ENCODE data around the gene CIPC. TPM values are rescaled to one million over a fixed set of nuclear protein-coding genes. Genes with fewer than 3 reads are reported as not detected.

The CIPC gene
- total RNA-seq, 8 experiments from 2014 or later = 9.0 to 30.6 (median 16.2) TPM

DNA sequence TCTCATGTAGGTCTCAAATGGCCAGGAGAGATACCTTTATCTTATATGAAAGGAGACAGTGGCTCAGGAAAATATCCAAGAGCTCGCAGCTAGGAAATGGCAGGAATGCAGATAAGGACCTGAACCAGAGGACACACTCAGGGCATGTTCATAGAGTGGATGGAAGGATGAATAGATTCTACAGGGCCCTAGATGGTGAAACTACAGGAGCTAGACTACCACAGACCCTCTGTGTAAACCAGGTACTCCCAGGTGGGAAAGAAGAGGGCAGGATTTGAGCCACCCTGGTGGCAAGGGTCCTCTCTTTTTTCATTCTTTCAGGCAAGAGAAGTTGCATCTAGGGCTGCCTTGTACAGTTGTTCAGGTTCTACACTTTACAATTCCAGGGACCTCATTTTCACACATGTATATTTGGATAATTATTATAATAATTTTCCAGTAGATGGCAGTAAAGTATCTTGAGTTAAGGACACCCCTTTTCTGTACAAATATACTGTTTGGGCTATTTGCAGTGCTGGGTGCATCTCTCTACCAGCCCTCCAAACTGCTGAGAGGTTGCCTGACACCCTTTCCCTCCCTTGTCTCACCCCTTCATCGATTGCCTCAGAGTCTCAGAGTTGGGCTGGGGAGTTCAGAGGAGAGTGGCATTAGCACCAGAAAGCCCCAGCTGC, 54.0 kb downstream of the CIPC start:
- H3K4me3 ChIP-seq = no peak overlapping the region
- H3K27ac ChIP-seq = no peak overlapping the region
- peaks cover 9 to 11% of the 10 kb centered on the region in 2 donors for H3K4me1 ChIP-seq (replicated peaks in 1 of 2)
- 0 to 83% (median 57%) methylated on average over 1 to 2 of the region's 2 CpGs; no CpG with 5 or more reads in 5 of the 10 experiments for WGBS, 10 experiments
- ATAC-seq (replicated peaks in 6 of 8) = peak; percentile 45 to 79 (median 56)
- in situ Hi-C loops (cut with MboI; ENCODE audit: low pct_unique_long_range_greater_than_20kb in 2 of 9, low sequenced_read_pairs in 9 of 9, unreplicated experiment in 9 of 9) = no loop called here

- Histone ChIP-seq H3K4me3 (no peak overlapping the region), H3K4me1 (replicated peaks in 1 of 2) (peaks cover 22 to 26% of the 10 kb centered on the region in 2 donors), H3K27ac (no peak overlapping the region)
- WGBS, 10 experiments = 30 to 100% (median 72%) methylated on average over 1 to 2 of the region's 3 CpGs; no CpG with 5 or more reads in 3 of the 10 experiments
- in situ Hi-C loops (cut with MboI; ENCODE audit: low pct_unique_long_range_greater_than_20kb in 2 of 9, low sequenced_read_pairs in 9 of 9, unreplicated experiment in 9 of 9) = no loop called here
- no peak for ATAC-seq (replicated peaks in 6 of 8)
Measured at GRCh38 chr14:77153802-77154201, 55.7 kb downstream of the CIPC start.

DNA sequence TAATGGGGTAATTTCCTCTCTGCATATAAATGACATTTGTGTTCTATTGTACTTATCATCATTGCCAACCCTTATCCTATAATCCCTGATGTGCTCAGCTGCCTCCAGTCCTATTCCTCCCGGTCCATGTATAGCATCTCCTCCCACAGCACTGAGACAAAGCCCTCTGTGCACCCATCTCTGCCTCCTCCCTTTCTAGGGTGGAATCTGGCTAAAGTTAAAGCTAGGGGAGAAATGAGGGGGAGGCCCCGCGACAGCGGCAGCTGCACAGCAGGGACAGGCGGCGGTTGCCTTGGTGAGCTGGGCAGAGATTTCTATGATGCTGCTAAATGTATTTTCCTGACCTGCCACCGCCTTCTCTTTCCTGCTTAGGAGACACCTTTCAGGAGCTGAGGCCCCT, 56.4 kb downstream of the CIPC start:
- peaks cover 28 to 31% of the 10 kb centered on the region in 2 donors for H3K4me1 ChIP-seq (replicated peaks in 1 of 2)
- H3K4me3 ChIP-seq = no peak overlapping the region
- H3K27ac ChIP-seq = no peak overlapping the region
- 0 to 48% (median 4%) methylated on average over 1 to 6 of the region's 7 CpGs; no CpG with 5 or more reads in 3 of the 10 experiments for WGBS, 10 experiments
- no peak for ATAC-seq (replicated peaks in 6 of 8)
- in situ Hi-C loops (cut with MboI; ENCODE audit: low pct_unique_long_range_greater_than_20kb in 2 of 9, low sequenced_read_pairs in 9 of 9, unreplicated experiment in 9 of 9) = no loop called here

- Histone ChIP-seq H3K27ac (no peak overlapping the region), H3K4me3 (no peak overlapping the region), H3K4me1 (replicated peaks in 1 of 2) (peaks cover 29 to 31% of the 10 kb centered on the region in 2 donors)
- 30 to 80% (median 76%) methylated on average over 1 to 2 of the region's 2 CpGs; no CpG with 5 or more reads in 6 of the 10 experiments for WGBS, 10 experiments
- in situ Hi-C loops (cut with MboI; ENCODE audit: low pct_unique_long_range_greater_than_20kb in 2 of 9, low sequenced_read_pairs in 9 of 9, unreplicated experiment in 9 of 9) = no loop called here
- no peak for ATAC-seq (replicated peaks in 6 of 8)
Measured at GRCh38 chr14:77155083-77155482, 57.0 kb downstream of the CIPC start.

DNA sequence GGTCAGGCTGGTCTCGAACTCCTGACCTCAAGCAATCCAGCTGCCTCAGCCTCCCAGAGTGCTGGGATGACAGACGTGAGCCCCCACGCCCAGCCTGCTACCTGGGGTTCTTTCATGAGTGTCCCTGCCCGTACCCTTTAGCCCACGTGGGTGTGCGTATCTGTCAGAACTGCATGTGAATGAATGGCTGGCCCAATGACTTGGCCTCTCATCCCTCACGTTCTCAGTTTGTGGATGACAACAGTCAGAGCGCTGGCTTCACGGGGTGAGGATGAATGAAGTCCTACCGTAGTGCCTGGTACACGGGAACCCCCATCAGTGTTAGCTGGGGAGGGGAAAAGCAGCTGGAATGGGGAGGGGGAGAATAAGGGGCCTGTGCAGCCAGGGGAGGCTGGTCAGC, 59.7 kb downstream of the CIPC start:
- H3K27ac ChIP-seq = peak overlapping the region; percentile 85 to 92
- 0 to 83% (median 45%) methylated on average over 1 to 6 of the region's 11 CpGs; no CpG with 5 or more reads in 6 of the 10 experiments for WGBS, 10 experiments
- in situ Hi-C loops (cut with MboI; ENCODE audit: low pct_unique_long_range_greater_than_20kb in 2 of 9, low sequenced_read_pairs in 9 of 9, unreplicated experiment in 9 of 9) = no loop called here
- peak overlapping the region in 3 of 5 donors; percentile 10 to 27 (median 17) for H3K4me3 ChIP-seq
- H3K4me1 ChIP-seq (replicated peaks in 1 of 2) = peaks cover 29 to 31% of the 10 kb centered on the region in 2 donors
- ATAC-seq (replicated peaks in 6 of 8) = peak in 5 of 8 experiments; percentile 55 to 68 (median 63)

- peak; percentile 93 to 100 (median 94) for ATAC-seq (replicated peaks in 6 of 8)
- Histone ChIP-seq H3K4me1 (replicated peaks in 1 of 2) (peaks cover 29 to 31% of the 10 kb centered on the region in 2 donors), H3K4me3 (peak overlapping the region in 4 of 5 donors; percentile 1 to 27 (median 14)), H3K27ac (peak overlapping the region; percentile 85 to 92)
- 0 to 40% (median 11%) methylated on average over 1 to 8 of the region's 18 CpGs; no CpG with 5 or more reads in 4 of the 10 experiments for WGBS, 10 experiments
- in situ Hi-C loops (cut with MboI; ENCODE audit: low pct_unique_long_range_greater_than_20kb in 2 of 9, low sequenced_read_pairs in 9 of 9, unreplicated experiment in 9 of 9) = no loop called here
Measured at GRCh38 chr14:77158175-77158881, 60.3 kb downstream of the CIPC start.

GRCh38 chr14:77158882-77159255, 60.8 kb downstream of the CIPC start:
- peak in 5 of 8 experiments; percentile 0 to 1 (median 1) for ATAC-seq (replicated peaks in 6 of 8)
- WGBS, 10 experiments = 50 to 100% (median 75%) methylated on average over 1 to 2 of the region's 2 CpGs; no CpG with 5 or more reads in 5 of the 10 experiments
- peaks cover 29 to 31% of the 10 kb centered on the region in 2 donors for H3K4me1 ChIP-seq (replicated peaks in 1 of 2)
- in situ Hi-C loops (cut with MboI; ENCODE audit: low pct_unique_long_range_greater_than_20kb in 2 of 9, low sequenced_read_pairs in 9 of 9, unreplicated experiment in 9 of 9) = no loop called here
- peak overlapping the region in 4 of 5 donors; percentile 0 to 27 (median 9) for H3K4me3 ChIP-seq
- peak overlapping the region; percentile 85 to 92 for H3K27ac ChIP-seq

DNA sequence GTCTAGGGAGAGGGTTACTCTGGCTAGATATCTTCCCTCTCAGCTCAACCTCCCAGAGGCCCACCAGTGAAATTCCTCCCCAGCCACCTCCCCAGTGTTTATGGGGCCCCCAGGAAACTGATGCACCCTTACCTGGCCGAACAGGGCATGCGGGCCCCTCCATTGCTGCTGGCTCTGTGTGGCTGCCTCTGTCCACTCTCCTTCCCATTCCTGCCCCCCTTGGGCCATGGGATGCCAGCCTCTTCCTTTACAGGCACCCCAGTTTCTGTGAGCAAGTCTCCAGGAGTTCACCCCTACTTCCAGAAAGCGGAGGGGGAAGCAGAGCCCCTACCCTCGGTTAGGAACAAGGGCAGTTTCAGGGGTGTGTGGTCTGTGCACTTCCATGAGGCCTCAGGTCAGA, 63.0 kb downstream of the CIPC start:
- 0 to 100% (median 73%) methylated on average over 1 to 4 of the region's 4 CpGs; no CpG with 5 or more reads in 4 of the 10 experiments for WGBS, 10 experiments

More for the DNA sequence above, 63.0 kb downstream of the CIPC start:
- Histone ChIP-seq H3K4me1 (replicated peaks in 1 of 2) (peaks cover 20 to 22% of the 10 kb centered on the region in 2 donors), H3K27ac (no peak overlapping the region), H3K4me3 (no peak overlapping the region)
- in situ Hi-C loops (cut with MboI; ENCODE audit: low pct_unique_long_range_greater_than_20kb in 2 of 9, low sequenced_read_pairs in 9 of 9, unreplicated experiment in 9 of 9) = no loop called here
- ATAC-seq (replicated peaks in 6 of 8) = no peak

Other genes with a start within 250 kb of the CIPC start
- 10 to 100 TPM; 15.9 to 68.1 (median 40.4) TPM for gene IRF2BPL, start 69.5 kb upstream of the CIPC start, total RNA-seq
- 10 to 100 TPM in 3 of 8 experiments, 1 to 10 TPM in 2, under 1 TPM in 3; 0.13 to 23.7 (median 8.8) TPM for gene ZDHHC22, start 43.5 kb downstream of the CIPC start, total RNA-seq
- gene TMEM63C, start 83.5 kb downstream of the CIPC start, total RNA-seq = 10 to 100 TPM in 4 of 8 experiments, 1 to 10 TPM in 1, under 1 TPM in 3; 0.10 to 18.8 (median 6.9) TPM
- gene NGB, start 172.9 kb downstream of the CIPC start, total RNA-seq = under 1 TPM in 7 of 8 experiments, not detected in 1; 0.09 to 0.85 (median 0.35) TPM
- 10 to 100 TPM; 11.6 to 44.1 (median 19.6) TPM for gene POMT2, start 222.6 kb downstream of the CIPC start, total RNA-seq
- 10 to 100 TPM; 15.5 to 41.0 (median 27.7) TPM for gene GSTZ1, start 222.8 kb downstream of the CIPC start, total RNA-seq

Data from motor neuron (in vitro differentiated cells).